Liver (tissue), 3 donors: ENCODE data around the gene MEIS2.

Source experiments
- ATF3 ChIP-seq: IDR thresholded peaks from 2 replicates; pipeline ENCODE4 v1.6.1; 2016; ENCODE audit warnings: antibody characterized with exemption
- EGR1 ChIP-seq, 2 donors: IDR thresholded peaks; 2 replicates each; pipeline ENCODE4 v1.6.1; 2016 to 2018; ENCODE audit warnings: antibody characterized with exemption in 2 of 2, low read depth in 2 of 2
- FOXA1 ChIP-seq: IDR thresholded peaks from 2 replicates; pipeline ENCODE4 v1.6.1; 2016; ENCODE audit warnings: antibody characterized with exemption
- GABPA ChIP-seq, 2 donors: IDR thresholded peaks in 1 of 2; conservative IDR thresholded peaks in 1 of 2; 2 replicates each; pipeline ENCODE4 v1.6.1; 2016; ENCODE audit warnings: antibody characterized with exemption in 2 of 2, mild to moderate bottlenecking in 1 of 2, moderate library complexity in 1 of 2
- JUND ChIP-seq, 2 donors: IDR thresholded peaks; 2 replicates each; pipeline ENCODE4 v1.6.1; 2016; ENCODE audit warnings: antibody characterized with exemption in 2 of 2
- NR2F2 ChIP-seq: IDR thresholded peaks from 2 replicates; pipeline ENCODE4 v1.6.1; 2016; ENCODE audit warnings: antibody characterized with exemption
- REST ChIP-seq: IDR thresholded peaks from 2 replicates; pipeline ENCODE4 v1.6.1; 2016; ENCODE audit warnings: antibody characterized with exemption, mild to moderate bottlenecking
- SP1 ChIP-seq: IDR thresholded peaks from 2 replicates; pipeline ENCODE4 v1.6.1; 2018; ENCODE audit warnings: antibody characterized with exemption, mild to moderate bottlenecking
- TAF1 ChIP-seq: conservative IDR thresholded peaks from 2 replicates; pipeline ENCODE4 v1.6.1; 2016; ENCODE audit warnings: antibody characterized with exemption, mild to moderate bottlenecking
- YY1 ChIP-seq: IDR thresholded peaks from 2 replicates; pipeline ENCODE4 v1.6.1; 2016; ENCODE audit warnings: antibody characterized with exemption, mild to moderate bottlenecking
- ZBTB33 ChIP-seq: IDR thresholded peaks from 2 replicates; pipeline ENCODE4 v1.6.1; 2016; ENCODE audit warnings: antibody characterized with exemption
- TF ChIP-seq, protein P1 (sequence below): fragments of 150-350 bp; IDR thresholded peaks from 2 replicates; pipeline ENCODE4 v1.5.1; 2017; ENCODE audit warnings: improper control_type of control experiment, low read depth, low read length; ENCODE audit not compliant: missing input control
- donor health status: healthy.
- donor health status: healthy.

- no peak for TF ChIP-seq ATF3
- no peak for TF ChIP-seq GABPA (IDR thresholded peaks at IDR 0.05 in 1 of 2, conservative IDR thresholded peaks at IDR 0.05 in 1 of 2)
- TF ChIP-seq, protein P1, sequence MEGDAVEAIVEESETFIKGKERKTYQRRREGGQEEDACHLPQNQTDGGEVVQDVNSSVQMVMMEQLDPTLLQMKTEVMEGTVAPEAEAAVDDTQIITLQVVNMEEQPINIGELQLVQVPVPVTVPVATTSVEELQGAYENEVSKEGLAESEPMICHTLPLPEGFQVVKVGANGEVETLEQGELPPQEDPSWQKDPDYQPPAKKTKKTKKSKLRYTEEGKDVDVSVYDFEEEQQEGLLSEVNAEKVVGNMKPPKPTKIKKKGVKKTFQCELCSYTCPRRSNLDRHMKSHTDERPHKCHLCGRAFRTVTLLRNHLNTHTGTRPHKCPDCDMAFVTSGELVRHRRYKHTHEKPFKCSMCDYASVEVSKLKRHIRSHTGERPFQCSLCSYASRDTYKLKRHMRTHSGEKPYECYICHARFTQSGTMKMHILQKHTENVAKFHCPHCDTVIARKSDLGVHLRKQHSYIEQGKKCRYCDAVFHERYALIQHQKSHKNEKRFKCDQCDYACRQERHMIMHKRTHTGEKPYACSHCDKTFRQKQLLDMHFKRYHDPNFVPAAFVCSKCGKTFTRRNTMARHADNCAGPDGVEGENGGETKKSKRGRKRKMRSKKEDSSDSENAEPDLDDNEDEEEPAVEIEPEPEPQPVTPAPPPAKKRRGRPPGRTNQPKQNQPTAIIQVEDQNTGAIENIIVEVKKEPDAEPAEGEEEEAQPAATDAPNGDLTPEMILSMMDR: no peak
- TF ChIP-seq REST: no peak
- no peak for TF ChIP-seq FOXA1
- TF ChIP-seq EGR1 (IDR thresholded peaks at IDR 0.05; ENCODE audit: low read depth in 2 of 2): no peak
- no peak for TF ChIP-seq JUND (IDR thresholded peaks at IDR 0.05)
- TF ChIP-seq TAF1: no peak
- no peak for TF ChIP-seq YY1
- no peak for TF ChIP-seq SP1
- TF ChIP-seq NR2F2: no peak
- no peak for TF ChIP-seq ZBTB33
These were observed 140.0 kb downstream of the MEIS2 start for GRCh38 chr15:36960179-36960946.
